HG03139 (cell line): ENCODE data around the gene EBNA1BP2.
"Not testable (repeated sequence)": the region's sequence is repeated elsewhere in the genome, so short reads cannot be mapped to it uniquely, and the experiment has no call there.

Experiments
- ATAC-seq: cut with Tn5 transposase; IDR thresholded peaks from one replicate; pipeline ENCODE4 v1.9.1; 2021; ENCODE audit not compliant: unreplicated experiment

The EBNA1BP2 gene, protein sequence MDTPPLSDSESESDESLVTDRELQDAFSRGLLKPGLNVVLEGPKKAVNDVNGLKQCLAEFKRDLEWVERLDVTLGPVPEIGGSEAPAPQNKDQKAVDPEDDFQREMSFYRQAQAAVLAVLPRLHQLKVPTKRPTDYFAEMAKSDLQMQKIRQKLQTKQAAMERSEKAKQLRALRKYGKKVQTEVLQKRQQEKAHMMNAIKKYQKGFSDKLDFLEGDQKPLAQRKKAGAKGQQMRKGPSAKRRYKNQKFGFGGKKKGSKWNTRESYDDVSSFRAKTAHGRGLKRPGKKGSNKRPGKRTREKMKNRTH

DNA sequence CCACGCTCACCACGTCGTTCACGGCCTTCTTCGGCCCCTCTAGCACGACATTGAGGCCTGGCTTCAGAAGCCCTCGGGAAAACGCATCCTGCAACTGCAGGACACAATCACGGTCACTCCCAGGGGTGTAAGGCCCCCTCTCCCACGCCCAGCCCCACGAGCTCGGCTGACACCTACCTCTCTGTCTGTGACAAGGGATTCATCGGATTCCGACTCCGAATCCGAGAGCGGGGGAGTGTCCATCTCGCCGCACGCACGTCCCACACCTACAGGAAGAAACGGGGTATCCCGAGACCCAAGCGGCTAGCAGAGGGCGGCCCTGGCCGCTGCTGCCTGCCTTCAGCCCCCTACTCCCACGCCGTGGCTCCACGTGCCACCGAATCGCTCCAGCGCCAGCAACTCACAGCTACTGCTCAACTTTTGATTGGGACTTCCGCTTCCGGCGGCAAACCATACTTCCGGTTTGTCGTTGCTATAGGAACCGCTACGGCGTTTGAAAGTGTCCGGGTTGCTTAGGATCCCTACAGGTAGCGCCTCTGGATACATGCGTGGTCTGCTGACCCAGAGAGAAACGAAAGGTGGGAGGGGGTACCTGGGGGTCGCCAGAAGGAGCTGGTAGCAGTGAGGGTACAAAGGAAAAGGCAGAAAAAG lies at the start of gene EBNA1BP2, which contains the start of gene CFAP57:
Gene EBNA1BP2 (minus strand): TSS at position 415 of the 651 bp plus-strand sequence. CDS start 172 bp downstream, at position 243.
Gene CFAP57 (plus strand): TSS at position 455 of the 651 bp plus-strand sequence. CDS start 424 bp downstream, outside the sequence.
- ATAC-seq: peak; percentile 74

DNA sequence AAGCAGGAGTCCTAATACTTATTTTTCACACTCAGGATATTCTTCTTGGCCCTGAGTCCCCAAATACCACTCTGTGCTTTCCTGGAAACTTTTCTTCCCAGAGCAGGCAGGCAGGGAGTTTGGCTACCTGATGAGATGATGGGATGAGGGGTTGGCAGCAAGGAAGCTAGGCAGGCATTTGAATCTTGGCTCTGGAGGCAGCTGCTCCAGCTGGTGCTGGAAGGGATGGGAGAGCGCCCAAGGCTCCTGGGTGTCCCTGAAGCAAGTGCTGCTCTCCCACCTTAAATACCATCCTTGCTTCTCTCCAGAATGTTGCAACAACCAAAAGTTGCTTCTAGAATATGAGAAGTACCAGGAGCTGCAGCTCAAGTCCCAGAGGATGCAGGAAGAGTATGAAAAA lies 49.7 kb upstream of the EBNA1BP2 start:
- no peak for ATAC-seq

DNA sequence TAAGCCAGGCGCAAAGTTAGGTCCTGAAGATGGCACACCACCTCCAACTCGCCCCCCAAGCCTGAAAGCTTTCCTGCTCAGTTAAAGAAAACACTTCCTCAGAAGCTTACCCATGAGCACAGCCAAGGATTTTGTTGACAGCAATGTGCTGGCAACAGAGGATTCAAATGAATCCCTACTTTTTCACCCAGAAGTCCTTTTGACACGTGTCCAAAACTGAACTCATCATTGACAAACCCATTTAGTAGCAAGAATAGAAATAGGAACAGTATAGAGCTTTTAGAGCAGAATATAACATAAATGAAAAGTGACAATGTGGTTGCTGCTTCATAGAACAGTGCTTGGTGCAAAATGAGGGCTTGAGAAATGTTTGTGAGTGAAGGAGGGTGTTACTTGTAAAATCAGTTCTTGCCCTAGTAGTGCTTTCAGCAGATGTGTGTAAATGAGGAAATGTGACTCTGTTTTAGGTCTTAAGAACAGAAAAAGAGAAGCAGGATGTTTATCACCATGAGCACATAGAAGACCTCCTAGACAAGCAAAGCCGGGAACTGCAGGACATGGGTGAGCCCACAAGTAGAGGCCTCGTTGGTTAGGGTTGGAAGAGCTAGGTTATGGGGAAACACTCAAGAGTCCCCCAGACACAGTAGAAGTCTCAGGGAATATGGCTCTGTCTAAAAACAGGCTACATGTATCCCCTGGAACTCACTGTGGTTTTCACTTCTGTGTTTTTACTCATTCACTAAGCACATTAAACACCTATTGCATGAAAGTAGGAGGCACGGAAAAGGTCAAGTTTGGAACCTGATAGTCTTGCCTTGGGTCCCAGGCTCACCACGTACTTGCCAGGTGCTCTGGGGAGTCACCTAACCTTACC lies 49.1 kb upstream of the EBNA1BP2 start:
- ATAC-seq: peak; percentile 60

DNA sequence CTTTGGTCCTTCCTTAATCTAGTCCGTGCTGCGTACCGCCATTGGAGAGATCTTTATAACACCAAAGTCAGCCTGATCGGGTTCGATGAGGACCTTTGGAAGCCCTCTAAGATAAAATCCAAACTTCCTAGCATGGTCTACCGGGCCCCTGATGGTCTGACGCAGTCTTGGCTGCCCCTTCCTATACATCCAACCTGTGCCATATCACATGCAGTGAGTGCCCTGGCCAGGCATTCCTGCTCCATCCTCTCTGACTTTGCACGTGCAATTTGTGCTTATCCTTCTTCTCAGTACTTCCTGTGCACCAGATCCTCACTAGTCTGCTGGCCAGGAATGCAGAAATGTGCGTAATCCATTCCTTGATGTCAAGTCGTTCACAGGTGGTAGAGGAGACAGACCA lies 45.7 kb upstream of the EBNA1BP2 start:
- no peak for ATAC-seq

GRCh38 chr1:43214501-43215444 lies 42.7 kb upstream of the EBNA1BP2 start:
- ATAC-seq: no peak

DNA sequence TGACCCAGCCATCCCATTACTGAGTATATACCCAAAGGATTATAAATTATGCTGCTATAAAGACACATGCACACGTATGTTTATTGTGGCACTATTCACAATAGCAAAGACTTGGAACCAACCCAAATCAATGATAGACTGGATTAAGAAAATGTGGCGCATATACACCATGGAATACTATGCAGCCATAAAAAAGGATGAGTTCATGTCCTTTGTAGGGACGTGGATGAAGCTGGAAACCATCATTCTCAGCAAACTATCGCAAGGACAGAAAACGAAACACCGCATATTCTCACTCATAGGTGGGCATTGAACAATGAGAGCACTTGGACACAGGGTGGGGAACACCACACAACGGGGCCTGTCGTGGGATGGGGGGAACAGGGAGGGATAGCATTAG lies 36.2 kb upstream of the EBNA1BP2 start:
- ATAC-seq: not testable (repeated sequence)

GRCh38 chr1:43207229-43207853 lies 35.3 kb upstream of the EBNA1BP2 start:
- ATAC-seq: no peak

DNA sequence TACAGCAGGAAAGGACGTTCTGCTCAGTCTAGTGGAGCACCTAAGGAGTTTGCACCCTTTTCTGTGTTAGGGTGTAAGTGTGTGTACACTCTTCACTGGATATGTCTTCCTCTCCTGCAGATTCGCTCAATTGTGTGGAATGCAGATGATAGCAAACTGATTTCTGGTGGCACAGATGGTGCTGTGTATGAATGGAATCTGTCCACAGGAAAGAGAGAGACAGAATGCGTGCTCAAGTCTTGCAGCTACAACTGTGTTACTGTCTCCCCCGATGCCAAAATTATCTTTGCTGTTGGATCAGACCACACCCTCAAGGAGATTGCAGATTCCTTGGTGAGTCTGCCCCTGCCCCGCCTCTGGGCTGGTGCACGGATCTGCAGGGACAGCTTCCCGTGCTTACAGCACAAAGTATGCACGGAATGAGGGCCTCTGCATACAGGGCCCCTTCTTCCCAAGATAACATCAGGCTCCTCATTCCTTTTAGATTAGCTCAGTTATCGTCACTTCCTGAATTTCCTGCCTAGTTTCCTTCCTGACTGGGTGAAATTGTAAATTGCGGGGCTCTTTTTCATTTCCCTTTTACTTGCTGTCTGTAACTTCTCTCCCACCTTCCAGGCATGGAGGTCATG lies 34.6 kb upstream of the EBNA1BP2 start:
- ATAC-seq: no peak

- ATAC-seq: no peak
These were observed 33.6 kb upstream of the EBNA1BP2 start for GRCh38 chr1:43205671-43206070.

GRCh38 chr1:43204394-43204793 lies 32.3 kb upstream of the EBNA1BP2 start:
- no peak for ATAC-seq

GRCh38 chr1:43203859-43204258 lies 31.8 kb upstream of the EBNA1BP2 start:
- no peak for ATAC-seq

GRCh38 chr1:43199093-43199726 lies 27.1 kb upstream of the EBNA1BP2 start:
- ATAC-seq: no peak

GRCh38 chr1:43197343-43198127 lies 25.4 kb upstream of the EBNA1BP2 start:
- ATAC-seq: no peak

DNA sequence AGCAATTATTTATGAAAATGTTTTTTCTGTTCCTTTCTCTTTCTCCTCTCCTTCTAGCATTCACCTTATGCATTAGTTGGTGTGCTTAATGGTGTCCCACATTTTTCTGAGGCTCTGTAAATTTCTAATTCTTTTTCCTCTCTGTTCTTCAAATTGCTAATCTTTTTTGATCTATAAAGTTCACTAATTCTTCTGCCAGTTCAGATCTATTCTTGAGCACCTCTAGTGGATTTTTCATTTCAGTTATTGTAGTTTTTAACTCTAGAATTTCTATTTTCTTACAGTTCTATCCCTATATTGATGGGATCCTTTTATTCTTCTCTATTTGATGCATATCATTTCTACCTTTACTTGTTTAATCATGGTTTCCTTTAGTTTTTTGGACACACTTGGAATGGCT lies 22.4 kb upstream of the EBNA1BP2 start:
- ATAC-seq: no peak

- no peak for ATAC-seq
These were observed 16.0 kb upstream of the EBNA1BP2 start for GRCh38 chr1:43188106-43188505.

GRCh38 chr1:43184995-43185394 lies 12.9 kb upstream of the EBNA1BP2 start:
- ATAC-seq: no peak

GRCh38 chr1:43184388-43184787 lies 12.3 kb upstream of the EBNA1BP2 start:
- no peak for ATAC-seq

DNA sequence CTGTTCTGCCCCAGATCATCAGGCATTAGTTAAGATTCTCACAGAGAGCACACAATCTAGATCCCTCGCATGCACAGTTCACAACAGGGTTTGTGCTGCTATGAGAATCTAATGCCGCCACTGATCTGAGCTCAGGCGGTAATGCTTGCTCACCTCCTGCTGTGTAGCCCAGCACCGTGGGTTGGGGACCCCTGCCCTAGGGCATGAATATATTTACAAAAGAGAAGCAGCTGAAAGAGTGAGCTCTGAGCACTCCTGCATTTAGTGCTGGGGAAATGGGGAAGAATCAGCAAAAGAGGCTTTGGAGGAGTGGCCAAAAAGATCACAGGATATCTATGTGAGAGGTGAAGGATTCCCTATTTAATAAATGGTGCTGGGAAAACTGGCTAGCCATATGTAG lies 5.6 kb upstream of the EBNA1BP2 start:
- ATAC-seq: no peak
